ENCODE measurements around the gene ACVRL1.
"Not testable (repeated sequence)": the region's sequence is repeated elsewhere in the genome, so short reads cannot be mapped to it uniquely, and the experiment has no call there.

The ACVRL1 gene

DNA sequence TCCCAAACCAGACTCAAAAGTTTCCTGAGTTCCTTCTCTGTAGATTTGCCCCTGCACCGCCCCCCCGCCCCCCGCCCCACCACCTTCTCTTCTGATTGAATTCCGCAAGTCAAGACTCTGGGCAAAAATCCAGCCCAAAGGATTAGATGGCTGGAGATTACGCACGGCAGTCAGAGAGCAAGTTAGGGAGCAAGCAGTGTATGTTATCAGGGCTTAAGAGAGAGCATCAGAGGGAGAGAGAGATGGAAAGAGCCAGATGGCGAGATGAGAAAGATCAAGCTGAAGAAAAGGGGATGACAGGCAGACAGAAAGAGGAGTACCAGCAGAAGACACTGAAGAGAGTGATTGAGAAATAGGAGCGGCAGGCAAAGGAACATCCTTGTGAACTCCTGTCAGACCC lies 33.3 kb upstream of the ACVRL1 start:
- peak; percentile 63 for DNase-seq (ENCODE audit: low spot score)

DNA sequence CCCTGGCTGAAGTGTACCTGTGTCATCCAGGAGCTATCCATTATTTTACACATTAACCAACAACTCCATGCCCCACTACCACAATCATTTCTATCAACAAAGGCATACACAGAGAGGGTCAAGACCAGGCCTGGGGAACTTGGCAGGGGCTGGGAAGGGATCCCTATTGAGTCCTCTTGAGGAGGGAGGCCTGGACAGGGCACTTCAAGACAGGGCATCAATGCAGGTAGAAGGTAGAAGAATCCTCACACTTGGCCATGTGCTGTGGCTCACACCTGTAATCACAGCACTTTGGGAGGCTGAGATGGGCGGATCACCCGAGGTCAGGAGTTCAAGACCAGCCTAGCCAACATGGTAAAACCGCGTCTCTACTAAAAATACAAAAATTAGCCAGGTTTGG lies 32.8 kb upstream of the ACVRL1 start:
- no peak for DNase-seq (ENCODE audit: low spot score)

DNA sequence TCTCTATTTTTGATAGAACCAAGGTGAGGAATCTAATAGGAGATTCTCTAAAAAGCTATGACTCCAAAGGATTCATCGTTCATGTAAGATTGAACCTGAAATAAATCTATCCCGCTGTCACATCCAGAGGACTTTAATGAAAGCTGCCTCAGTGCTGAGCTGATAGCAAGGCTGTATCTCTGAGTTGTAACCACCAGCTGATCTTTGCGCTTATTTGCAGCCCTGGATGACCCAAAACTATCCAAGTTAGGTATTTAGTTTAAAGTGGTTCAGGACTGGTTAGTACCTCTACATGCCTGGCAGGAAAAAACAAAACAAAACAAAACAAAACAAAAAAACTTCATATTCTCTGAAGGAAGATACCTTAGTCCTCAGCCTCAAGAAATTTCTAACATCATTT lies 28.2 kb upstream of the ACVRL1 start:
- no peak for DNase-seq (ENCODE audit: low spot score)

DNA sequence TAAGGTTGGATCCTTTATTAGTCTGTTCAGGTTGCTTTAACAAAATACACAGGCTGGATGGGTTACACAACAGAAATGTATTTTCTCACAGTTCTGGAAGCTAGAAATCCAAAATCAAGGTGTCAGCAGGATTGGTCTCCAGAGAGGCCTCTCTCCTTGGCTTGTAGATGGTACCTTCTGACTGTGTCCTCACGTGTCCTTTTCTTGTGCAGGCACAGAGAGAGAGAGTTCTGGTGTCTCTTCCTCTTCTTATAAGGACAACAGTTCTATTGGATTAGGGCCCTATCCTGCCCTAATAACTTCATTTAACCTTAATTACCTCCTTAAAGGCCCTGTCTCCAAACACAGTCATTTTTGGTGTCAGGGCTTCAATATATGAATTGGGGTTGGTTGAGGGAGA lies 24.0 kb upstream of the ACVRL1 start:
- DNase-seq (ENCODE audit: low spot score) = no peak

DNA sequence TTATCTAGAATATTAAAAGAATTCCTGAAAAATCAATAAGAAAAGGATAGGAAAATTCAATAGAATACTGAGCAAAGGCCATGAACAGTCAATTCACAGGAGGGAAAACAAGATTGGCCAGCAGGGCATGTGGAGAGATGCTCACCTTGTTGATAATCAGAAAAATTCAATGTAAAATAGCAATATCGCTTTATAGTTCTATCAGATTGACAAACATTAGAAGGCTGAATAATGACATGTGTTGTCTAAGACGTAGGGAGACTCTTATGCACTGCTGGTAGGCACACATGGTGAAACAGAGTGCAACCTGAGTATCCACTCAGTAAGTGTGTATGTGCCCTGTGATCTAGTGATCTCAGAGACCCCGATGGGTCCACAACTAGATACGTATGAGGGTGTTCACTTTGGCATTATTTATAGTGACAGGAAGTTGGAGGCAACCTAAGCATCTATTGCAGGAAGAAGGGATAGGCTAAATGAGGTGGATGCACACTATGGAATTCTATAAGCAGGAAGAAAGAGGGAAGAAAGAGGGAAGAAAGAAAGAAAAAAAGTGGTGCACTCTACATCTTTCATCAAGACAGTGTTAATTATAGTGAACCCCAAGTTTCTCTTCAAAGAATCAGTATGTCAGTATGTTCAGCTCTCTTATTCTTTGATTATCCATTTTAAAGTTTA lies 23.2 kb upstream of the ACVRL1 start:
- DNase-seq (ENCODE audit: low spot score) = no peak

DNA sequence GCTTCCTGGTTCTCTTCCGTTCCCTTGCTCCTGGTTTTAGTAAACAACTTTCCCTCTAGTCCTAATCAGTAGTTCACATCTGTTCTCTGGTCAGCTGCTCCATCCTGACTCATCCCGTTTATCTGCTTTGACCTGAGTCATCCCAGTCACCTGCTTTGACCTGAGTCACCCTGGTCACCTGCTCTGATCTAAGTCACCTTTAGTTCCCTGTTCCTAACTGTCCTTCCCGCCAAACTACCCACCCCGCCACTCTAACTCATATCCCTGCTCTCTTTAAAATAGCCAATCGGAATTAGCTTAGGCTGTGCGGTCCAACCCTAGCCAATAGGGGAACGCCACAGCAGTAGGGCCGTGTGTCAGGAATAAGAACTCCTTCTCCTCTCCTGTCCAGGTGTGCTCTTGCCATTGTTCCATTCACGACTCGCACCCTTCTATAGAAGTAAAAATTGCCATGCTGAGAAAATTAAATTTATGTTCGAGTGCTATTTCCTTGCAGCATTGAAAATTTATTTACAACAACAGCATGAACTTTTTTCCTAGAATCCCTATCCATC lies 22.6 kb upstream of the ACVRL1 start:
- no peak for DNase-seq (ENCODE audit: low spot score)

DNA sequence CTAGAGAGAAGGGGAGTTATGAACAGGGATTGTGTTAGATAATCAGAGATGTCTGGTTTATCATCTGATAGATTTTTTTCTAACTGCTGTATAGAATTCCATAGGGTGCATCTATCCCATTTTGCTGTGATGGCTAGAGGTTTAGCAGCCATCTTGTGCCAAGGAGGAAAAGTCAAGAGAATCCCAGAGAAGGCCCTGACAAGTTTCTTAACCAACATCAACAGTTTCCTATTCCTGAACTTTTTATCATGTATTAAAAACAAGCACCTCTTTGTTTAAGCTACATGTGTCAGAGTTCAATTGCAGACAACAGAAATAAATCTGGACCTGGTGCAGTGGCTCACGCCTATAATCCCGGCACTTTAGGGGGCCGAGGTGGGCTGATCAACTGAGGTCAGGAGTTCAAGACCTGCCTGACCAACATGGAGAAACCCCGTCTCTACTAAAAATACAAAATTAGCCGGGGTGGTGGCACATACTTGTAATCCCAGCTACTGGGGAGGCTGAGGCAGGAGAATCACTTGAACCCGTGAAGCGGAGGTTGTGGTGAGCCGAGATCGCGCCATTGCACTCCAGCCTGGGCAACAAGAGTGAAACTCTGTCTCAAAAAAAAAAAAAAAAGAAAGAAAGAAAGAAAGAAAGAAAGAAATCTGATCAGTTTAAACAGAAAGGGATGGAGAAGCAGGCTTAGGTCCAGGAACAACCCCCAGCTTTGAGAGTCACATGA lies 21.8 kb upstream of the ACVRL1 start:
- not testable (repeated sequence) for DNase-seq (ENCODE audit: low spot score)

DNA sequence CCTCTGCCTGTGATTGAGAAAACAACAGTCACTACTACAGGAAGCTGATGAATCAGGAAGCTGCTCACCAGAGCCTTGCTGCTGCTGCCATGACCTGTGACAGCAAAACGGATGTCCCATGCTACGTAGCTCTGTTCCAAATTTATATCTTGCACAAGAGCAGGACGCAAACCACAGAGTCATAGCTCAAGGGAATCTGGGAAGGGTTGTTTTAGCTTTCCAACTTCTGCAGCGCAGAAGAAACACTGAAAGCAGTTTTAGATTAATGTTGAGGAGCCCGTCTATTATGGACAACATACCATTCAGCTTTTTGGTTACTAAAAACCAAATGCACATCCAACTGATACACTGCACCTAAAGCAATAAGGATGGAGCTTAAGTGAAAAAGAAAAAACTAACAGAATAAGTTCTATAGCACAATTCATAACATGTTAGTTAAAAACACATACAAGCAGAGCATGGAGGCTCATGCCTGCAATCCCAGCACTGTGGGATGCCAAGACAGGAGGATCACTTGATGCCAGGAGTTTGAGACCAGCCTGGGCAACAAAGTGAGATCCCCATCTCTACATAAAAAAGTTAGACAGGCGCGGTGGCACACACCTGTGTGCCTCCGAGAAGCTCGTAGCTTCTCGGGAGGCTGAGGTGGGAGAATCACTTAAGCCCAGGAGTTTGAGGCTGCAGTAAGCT lies 21.1 kb upstream of the ACVRL1 start:
- no peak for DNase-seq (ENCODE audit: low spot score)

DNA sequence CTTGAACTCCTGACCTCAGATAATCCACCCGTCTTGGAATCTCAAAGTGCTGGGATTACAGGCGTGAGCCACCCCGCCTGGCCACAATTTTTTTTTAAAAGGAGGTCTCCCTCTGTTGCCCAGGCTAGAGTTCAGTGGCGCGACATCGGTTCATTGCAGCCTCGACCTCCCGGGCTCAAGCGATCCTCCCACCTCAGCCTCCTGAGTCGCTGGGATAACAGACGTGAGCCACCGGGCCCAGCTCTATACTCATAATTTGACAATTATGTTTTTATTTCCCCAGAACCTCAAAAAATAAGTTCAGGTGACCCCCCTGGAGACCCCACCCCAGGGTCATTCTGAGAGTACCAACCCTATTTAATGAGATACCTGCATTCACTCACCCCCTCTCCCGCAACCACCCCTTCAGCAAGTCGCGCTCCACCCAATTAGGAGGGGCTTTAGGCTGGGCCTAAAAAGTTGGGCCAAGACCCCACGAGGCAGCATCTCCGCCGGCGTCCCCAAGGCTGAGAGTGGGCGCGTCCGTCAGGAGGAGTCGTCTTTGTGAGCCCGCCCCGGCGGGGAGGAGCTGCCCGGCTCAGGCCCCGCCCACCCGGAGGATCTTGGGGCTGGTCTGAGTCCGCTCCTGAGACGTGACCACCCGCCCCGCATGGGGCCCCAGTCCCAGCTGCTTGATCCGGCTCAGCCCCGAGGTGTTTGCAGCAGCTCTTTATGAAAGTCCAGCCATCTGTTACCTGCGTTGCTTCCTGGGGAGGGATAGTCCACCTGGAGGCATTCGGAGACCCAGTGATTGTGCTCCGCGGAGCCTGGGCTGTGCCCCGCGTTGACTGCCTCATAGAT lies 19.6 kb upstream of the ACVRL1 start, which contains the start of gene ANKRD33:
TSS of gene ANKRD33 (plus strand) at position 628 of the 840 bp plus-strand sequence. CDS start at position 712, 84 bp downstream.
- DNase-seq (ENCODE audit: low spot score) = no peak

DNA sequence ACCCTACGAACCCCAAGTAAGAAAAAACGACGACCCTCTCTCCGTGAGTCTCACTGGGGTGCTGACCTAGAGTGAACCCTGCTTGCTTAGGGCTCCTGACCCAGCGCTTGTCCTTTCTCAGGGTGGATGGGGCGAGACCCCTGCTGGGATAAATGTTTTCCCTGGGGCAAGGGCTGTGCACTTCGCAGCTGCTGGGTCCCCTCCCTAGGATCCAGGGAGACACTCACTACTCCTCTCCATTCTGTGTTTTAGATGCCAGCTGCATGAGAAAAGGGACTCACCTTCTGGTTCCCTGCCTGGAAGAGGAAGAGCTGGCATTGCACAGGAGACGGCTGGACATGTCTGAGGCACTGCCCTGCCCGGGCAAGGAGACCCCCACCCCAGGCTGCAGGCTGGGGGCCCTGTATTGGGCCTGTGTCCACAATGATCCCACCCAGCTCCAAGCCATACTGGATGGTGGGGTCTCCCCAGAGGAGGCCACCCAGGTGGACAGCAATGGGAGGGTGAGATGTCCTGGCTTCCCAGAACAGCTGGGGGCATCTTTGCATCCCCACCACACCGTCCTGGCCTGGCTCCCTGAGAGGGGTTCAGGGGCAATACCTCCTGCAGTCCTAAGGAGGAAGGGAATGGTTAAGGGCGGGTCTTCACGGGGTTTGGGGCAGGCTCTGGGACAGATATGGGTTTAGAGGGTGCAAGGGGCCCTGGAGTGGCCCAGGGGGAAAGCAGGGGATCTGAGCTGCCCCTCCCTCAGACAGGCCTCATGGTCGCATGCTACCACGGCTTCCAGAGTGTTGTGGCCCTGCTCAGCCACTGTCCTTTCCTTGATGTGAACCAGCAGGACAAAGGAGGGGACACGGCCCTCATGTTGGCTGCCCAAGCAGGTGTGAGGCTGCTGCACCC lies 18.7 kb upstream of the ACVRL1 start:
- DNase-seq (ENCODE audit: low spot score) = no peak

DNA sequence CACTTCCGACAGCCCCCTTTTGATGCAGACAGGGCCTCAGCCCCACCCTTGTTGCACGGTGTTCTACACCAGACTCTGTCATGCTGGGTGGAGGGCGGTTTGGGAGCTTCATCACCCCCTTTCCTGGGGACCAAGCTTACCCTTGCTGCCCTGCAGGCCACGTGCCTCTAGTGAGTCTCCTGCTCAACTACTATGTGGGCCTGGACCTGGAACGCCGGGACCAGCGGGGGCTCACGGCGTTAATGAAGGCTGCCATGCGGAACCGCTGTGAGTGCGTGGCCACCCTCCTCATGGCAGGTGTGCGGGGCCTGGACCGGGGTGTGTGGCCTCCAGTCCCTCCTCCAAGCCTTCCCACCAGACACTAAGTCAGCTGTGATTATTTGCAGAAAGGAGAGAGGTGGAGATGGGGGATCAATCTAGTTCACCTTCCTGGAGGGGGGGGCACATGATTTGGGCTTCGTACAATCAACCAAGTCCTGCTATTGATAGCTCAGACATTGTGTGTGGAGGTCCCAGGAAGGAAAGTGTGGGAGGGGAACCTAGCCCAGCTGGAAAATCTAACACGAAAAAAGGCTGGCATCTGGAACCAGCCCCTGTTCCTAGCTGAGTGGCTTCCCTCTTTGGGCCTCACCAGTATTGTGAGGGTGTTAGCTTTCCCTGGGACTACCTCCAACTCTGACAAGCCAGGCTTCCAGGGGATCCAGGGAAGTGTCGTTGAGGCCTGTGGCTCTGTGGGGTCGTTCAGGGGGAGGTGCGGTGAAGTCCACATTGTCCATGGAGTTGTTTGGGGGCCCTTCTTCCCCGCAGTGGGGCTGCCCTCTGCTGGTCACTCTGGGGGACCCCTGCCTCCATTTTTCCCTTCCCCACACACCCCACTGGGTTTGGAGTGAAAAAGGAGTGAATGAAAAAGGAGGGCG lies 17.8 kb upstream of the ACVRL1 start:
- DNase-seq (ENCODE audit: low spot score) = no peak

DNA sequence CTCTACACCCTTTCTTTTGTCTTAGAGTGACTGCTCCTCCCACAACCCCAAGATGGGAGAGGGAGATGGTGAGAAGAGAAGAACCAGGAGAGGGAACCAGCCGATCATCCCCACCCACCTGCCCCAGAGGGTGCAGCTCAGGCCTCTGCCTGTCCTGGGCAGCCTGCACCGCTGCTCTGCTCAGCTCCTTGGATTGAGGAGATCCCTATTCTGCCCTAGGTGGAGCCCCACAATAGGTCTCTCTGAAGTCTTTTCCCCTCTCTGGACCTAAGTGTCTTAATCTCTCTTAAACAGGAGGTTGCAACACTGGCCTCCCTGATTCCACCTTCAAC lies 17.2 kb upstream of the ACVRL1 start:
- no peak for DNase-seq (ENCODE audit: low spot score)

DNA sequence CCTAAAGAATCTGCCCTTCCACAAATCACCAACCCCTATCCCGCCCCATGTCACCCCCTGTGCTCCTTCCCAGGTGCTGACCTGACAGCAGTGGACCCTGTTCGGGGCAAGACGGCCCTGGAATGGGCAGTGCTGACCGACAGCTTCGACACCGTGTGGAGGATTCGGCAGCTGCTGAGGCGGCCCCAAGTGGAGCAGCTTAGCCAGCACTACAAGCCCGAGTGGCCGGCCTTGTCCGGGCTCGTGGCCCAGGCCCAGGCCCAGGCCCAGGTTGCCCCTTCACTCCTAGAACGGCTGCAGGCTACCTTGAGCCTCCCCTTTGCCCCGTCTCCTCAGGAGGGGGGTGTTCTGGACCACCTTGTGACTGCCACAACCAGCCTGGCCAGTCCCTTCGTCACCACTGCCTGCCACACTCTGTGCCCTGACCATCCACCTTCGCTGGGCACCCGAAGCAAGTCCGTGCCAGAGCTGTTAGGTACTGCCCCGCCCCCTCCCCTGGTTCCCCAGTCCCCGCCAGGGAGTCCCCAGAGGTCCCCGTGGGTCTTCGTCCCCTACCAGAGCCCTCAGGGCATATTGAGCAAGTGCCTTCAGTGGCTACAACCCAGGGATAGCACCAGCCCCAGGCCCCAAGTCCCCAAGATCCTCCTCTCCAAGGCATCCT lies 16.7 kb upstream of the ACVRL1 start:
- DNase-seq (ENCODE audit: low spot score) = no peak

DNA sequence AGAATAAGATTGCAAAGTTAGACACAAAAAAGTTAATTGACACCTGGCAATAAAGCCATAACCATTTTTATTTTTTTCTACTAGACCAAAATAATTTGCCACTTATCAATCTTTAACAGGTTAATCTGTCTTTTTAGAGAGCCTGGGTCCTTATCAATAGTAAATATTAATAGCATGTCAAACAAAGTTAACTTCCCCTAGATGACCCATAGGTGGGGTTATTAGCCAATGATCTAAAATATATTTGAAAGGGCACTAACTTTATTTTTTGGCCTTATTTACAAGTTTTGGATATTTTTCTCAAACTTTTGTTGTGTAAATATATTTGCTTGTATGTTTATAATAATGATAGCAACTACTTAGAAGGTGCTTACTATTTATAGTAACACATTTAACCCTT lies 15.5 kb upstream of the ACVRL1 start:
- no peak for DNase-seq (ENCODE audit: low spot score)

DNA sequence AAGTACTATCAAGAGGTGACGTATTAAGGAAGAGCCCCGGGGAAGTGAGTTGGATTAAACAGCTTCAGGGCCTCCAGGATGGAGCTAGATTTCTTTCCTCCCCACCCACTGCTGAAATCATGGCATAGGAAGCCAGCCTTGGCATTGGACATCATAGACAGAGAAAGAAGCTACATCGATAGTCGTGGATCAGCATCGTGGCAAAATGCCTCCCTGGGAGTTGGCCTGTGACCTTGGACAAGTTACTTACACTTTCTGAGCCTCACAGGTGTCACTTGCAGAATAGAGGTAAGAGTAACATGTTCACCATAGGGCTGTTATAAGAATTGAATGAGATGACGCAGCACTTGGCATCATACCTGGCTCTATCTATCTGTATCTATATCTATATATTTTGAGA lies 13.5 kb upstream of the ACVRL1 start:
- DNase-seq (ENCODE audit: low spot score) = no peak

DNA sequence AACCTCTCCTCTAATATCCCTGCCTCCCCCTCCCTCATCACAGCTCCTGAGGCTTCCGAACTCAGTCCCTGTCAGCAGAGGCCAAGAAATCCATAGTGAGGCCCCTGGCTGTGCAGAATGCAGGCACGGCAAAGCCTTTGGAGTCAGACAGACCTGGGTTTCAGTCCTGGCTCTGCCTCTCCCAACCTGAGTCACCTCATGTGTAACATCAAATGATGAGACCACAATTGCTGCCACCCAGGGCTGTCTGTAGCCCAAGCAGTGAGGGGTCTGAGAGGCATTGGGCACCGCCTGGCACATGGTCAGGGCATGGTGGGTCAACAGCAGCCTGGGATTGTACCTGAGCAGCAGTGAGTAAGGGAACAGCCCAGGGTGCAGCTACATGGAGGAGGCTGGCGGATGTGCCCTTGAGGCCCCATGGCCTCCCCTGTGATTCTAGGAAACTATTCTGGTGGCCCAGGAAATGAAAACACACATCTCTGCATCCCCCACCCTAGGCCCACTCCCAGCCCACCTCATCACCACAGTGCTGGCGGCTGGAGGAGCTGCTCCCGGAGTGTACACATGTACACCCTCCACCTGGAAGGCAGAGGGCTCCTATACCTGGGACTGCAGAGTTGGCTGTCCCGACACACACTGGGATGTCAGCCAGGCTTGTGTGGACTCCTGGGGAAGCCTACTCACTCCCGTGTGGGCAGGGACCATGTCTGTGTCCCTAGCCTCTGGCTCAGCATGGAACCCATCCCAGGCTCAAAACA lies 11.7 kb upstream of the ACVRL1 start:
- no peak for DNase-seq (ENCODE audit: low spot score)

DNA sequence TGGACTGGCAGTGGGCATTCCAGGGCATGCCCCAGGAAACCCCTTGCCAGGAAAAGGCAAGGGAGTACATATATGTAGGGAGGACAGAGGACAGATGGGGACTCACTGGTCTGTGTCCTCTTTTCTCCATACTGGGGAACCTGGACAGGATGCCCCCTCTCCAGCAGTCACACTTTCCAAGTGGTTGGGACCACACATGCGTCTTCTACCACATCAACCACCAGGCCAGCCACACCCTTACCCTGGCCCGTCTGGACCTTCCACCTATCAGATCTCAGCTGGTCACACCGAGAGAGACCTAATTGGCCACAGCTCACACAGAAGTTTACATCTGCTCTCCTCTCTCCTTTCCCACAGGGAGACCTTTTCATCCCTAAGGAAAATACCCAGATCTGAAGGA lies 11.1 kb upstream of the ACVRL1 start:
- no peak for DNase-seq (ENCODE audit: low spot score)

DNA sequence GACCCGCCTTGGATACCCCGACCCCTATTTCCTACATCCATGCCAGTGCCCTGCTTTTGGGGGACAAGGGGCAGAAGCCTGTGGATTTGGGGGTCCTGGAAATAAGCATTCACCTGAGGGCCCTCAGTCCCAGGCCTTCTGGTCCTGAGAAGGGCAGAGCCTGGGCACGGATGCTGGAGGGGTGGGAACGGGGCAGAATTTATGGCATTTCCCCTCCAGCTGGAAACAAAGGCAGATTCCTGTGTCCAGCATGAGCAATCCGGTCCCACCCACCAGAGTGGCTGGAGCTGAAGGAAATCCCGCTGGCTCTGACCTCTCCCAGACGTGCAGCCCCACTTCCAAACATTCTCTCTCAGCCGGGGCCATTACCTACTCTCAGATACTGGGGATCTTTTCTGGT lies 10.1 kb upstream of the ACVRL1 start:
- DNase-seq (ENCODE audit: low spot score) = no peak

All from SK-N-DZ (cell line).